ENCODE results near the gene KCNJ5. TPM values are rescaled to one million over a fixed set of nuclear protein-coding genes. Genes with fewer than 3 reads are reported as not detected.

The KCNJ5 gene
- total and polyA plus RNA-seq, 2 of the 4 experiments (the other 2 are of a cell fraction), result 0.07 to 0.18 TPM

GRCh38 chr11:128931066-128931465, 39.9 kb downstream of the KCNJ5 start:
- H3K18ac ChIP-seq (ENCODE audit: low read depth, low read length), result no peak overlapping the region
- no peaks in the 10 kb centered on the region for H3K79me1 ChIP-seq (ENCODE audit: low read depth in 1 of 2, low read length in 2 of 2)
- no peaks in the 10 kb centered on the region for H3K36me3 ChIP-seq (ENCODE audit: control insufficient read depth, insufficient read depth, low read length)
- H3K27ac ChIP-seq (ENCODE audit: insufficient read depth, low read length), result no peak overlapping the region
- DNase-seq (no peak), ATAC-seq (ENCODE audit: low read depth) (no peak)
- peaks cover 26% of the 10 kb centered on the region for H3K27me3 ChIP-seq (ENCODE audit: control insufficient read depth, insufficient read depth, low read length)
- no peak overlapping the region for H3K4me3 ChIP-seq (ENCODE audit: insufficient read depth, low read depth, low read length)
- in situ Hi-C loops (cut with MboI; ENCODE audit: low sequenced_read_pairs) (no loop called here), intact Hi-C loops (cut with micrococcal nuclease) (no loop called here), dilution Hi-C loops (cut with HindIII; ENCODE audit: low sequenced_read_pairs, unreplicated experiment) (no loop called here)
- no peak overlapping the region for H2BK15ac ChIP-seq (ENCODE audit: low read depth, low read length)
- no peak overlapping the region for H2BK5ac ChIP-seq (ENCODE audit: low read depth, low read length, poor library complexity, severe bottlenecking)
- H3K9ac ChIP-seq (ENCODE audit: low read depth, low read length), result no peak overlapping the region
- H2AFZ ChIP-seq (replicated peaks; ENCODE audit: low read length, poor library complexity), result no peak overlapping the region
- no peak overlapping the region for H2AK5ac ChIP-seq (ENCODE audit: low read depth, low read length)
- H2AK9ac ChIP-seq (replicated peaks; ENCODE audit: low read depth, low read length, poor library complexity), result no peak overlapping the region
- ChIA-PET POLR2A (ENCODE audit: unreplicated experiment) (no interaction called here), CTCF (no interaction called here)
- no TSS peak for BruUV-seq (replicated peaks)
- H4K91ac ChIP-seq (ENCODE audit: insufficient read depth, low read depth, low read length), result no peak overlapping the region
- H4K5ac ChIP-seq (ENCODE audit: low read depth, low read length), result no peak overlapping the region
- H3K14ac ChIP-seq (replicated peaks; ENCODE audit: low read depth, low read length), result no peak overlapping the region
- H2BK120ac ChIP-seq (ENCODE audit: low read depth, low read length), result no peak overlapping the region
- H3K4me1 ChIP-seq (ENCODE audit: control insufficient read depth, insufficient read depth, low read length), result peaks cover 3% of the 10 kb centered on the region; the same call in 1 of the 2 replicates
- no peak overlapping the region for H3K4me2 ChIP-seq (ENCODE audit: low read depth, low read length)
- TF ChIP-seq USF2 (IDR thresholded peaks at IDR 0.05; ENCODE audit: low read depth, low read length) (no peak), RAD21 (IDR thresholded peaks at IDR 0.05; ENCODE audit: low read length) (no peak), MAZ (IDR thresholded peaks at IDR 0.05; ENCODE audit: borderline replicate concordance, low read depth, low read length) (no peak), BHLHE40 (IDR thresholded peaks at IDR 0.05; ENCODE audit: low read depth, low read length) (no peak), MAFK (IDR thresholded peaks at IDR 0.05; ENCODE audit: low read depth, low read length) (no peak), CHD1 (IDR thresholded peaks at IDR 0.05; ENCODE audit: low read depth, low read length) (no peak), CEBPB (IDR thresholded peaks at IDR 0.05; ENCODE audit: low read depth, low read length) (no peak), MXI1 (IDR thresholded peaks at IDR 0.05; ENCODE audit: borderline replicate concordance, low read depth, low read length) (no peak), NFE2L2 (IDR thresholded peaks at IDR 0.05; ENCODE audit: low read depth, low read length) (no peak), FOS (IDR thresholded peaks at IDR 0.05; ENCODE audit: low read depth, low read length) (no peak), POLR2A (IDR thresholded peaks at IDR 0.05; ENCODE audit: low read depth, low read length) (no peak), CTCF (conservative IDR thresholded peaks at IDR 0.05; ENCODE audit: low read depth, low read length) (no peak), RFX5 (IDR thresholded peaks at IDR 0.05; ENCODE audit: low read depth, low read length) (no peak), ELK1 (IDR thresholded peaks at IDR 0.05; ENCODE audit: borderline replicate concordance, low read depth, low read length) (no peak), RCOR1 (IDR thresholded peaks at IDR 0.05; ENCODE audit: insufficient replicate concordance, low read length) (no peak), SMC3 (IDR thresholded peaks at IDR 0.05; ENCODE audit: low read depth, low read length) (no peak)
- WGBS, 2 experiments (ENCODE audit: extremely low coverage in 2 of 2, insufficient read length in 1 of 2), result no CpG with 5 or more reads among the region's 3 CpGs
- H3K9me1 ChIP-seq (ENCODE audit: insufficient read depth, low read length), result no peaks in the 10 kb centered on the region
- no peak overlapping the region for H3K23ac ChIP-seq (ENCODE audit: low read depth, low read length)
- H3K4ac ChIP-seq (ENCODE audit: low read depth, low read length), result no peak overlapping the region
- no peak overlapping the region for H2BK20ac ChIP-seq (ENCODE audit: low read depth, low read length)
- no peak overlapping the region for H4K8ac ChIP-seq (ENCODE audit: low read depth in 2 of 2, low read length in 2 of 2)
- H3K9me3 ChIP-seq (ENCODE audit: control insufficient read depth, insufficient read depth, low read length), result no peaks in the 10 kb centered on the region
- H4K20me1 ChIP-seq (ENCODE audit: insufficient read depth, low read length), result no peaks in the 10 kb centered on the region
- no peak overlapping the region for H3K56ac ChIP-seq (ENCODE audit: extremely low read depth, insufficient read depth, low read length)
